Measurements from ENCODE around the gene NUDC.

The NUDC gene

GRCh38 chr1:26949266-26949925 lies 27.9 kb downstream of the NUDC start:
- in situ Hi-C loops (cut with MboI; ENCODE audit: low sequenced_read_pairs), result no loop called here

GRCh38 chr1:26949926-26950319 lies 28.4 kb downstream of the NUDC start:
- in situ Hi-C loops (cut with MboI; ENCODE audit: low sequenced_read_pairs), result no loop called here

GRCh38 chr1:26950602-26951001 lies 29.1 kb downstream of the NUDC start:
- in situ Hi-C loops (cut with MboI; ENCODE audit: low sequenced_read_pairs), result no loop called here

DNA sequence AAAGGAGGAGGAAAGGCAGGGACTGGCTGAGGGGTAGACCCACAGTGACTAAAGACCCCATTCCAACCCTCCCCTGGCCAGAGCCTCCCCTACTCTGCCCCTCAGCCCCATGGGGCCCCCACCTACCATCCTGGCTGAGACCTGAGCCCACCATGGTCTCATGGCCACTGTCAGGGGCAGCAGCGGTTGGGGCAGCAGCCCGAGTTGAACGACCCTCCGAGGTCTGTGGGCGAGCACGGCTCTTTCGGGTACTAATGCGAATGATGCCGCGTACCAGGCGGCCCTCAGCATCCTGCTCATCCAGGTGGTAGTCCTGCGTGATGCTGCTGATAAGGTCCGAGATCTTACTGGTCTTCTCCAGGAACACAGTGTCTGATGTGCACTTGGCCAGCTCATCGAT lies 29.7 kb downstream of the NUDC start:
- in situ Hi-C loops (cut with MboI; ENCODE audit: low sequenced_read_pairs), result no loop called here

GRCh38 chr1:26951821-26952497 lies 30.4 kb downstream of the NUDC start:
- in situ Hi-C loops (cut with MboI; ENCODE audit: low sequenced_read_pairs), result no loop called here

- in situ Hi-C loops (cut with MboI; ENCODE audit: low sequenced_read_pairs), result no loop called here
Measured at GRCh38 chr1:26953374-26953773, 31.8 kb downstream of the NUDC start.

GRCh38 chr1:26956321-26956720 lies 34.8 kb downstream of the NUDC start:
- in situ Hi-C loops (cut with MboI; ENCODE audit: low sequenced_read_pairs), result no loop called here

- in situ Hi-C loops (cut with MboI; ENCODE audit: low sequenced_read_pairs), result no loop called here
Measured at GRCh38 chr1:26957306-26957705, 35.8 kb downstream of the NUDC start.

DNA sequence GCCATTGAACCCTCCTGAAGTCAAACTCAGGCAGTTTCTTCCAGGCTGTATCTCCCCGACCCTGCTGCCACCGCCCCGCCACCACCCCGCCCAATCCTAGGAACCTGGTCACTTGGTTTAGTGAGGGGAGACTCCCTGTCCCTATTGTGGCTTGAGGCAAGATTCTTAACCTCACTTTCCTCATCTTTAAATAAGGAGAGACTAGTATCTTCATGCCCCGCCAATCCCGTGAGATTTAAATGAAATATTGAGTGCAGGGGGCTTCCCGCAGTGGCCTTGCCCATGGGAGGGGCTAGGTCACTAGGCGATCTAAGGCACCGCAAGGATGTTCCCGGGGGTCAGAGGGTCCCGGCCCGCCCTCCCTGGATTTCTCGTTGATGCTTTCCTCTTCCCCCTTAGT lies 37.7 kb downstream of the NUDC start:
- in situ Hi-C loops (cut with MboI; ENCODE audit: low sequenced_read_pairs), result no loop called here

DNA sequence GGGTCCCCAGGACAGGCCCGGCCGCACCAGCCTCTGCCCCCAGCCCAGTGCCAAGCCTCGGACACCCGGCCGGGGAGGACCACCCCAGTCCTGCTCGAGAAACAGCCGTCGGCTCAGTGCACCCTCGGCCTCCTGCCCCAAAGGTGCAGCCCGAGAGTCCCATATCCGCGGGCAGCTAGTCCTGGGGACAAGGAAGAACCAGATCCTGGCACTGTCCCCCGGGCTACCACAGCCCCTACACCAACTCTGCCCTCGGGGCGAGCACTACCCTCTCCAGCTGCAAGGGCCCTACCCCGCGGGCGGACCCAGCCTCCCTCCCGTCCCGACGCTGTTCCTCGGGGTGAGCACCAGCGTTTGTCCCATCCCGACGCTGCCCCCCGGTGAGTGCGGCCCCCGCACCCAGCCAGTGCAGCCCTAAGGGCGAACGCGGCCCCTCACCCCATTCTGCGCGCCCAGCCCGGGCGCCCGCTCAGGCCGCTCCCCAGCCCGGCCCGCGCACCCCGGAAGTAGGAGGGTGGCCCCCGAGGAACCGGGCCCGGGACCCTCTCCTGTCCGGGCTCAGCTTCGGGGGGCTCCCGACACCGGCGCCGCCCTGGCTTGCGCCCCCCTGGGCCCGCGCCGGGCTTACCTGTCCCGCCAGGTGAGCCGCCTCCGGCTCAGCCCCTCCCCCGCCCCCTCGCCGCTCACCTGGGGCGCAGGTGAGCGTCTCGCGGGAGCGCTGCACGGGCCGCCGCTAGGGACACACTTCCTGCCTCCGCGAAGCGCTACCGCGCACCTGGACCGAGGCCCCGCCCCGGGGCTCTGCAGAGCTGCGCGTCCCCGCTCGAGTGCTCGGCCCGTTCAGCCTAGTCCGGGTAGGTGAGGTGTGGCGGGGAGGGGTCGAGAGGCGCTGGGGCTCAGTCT lies 38.4 kb downstream of the NUDC start, which contains the start of gene KDF1:
KDF1 (minus strand) TSS at position 747 of the 903 bp plus-strand sequence. CDS start 8,088 bp downstream, outside the sequence.
- in situ Hi-C loops (cut with MboI; ENCODE audit: low sequenced_read_pairs), result no loop called here

DNA sequence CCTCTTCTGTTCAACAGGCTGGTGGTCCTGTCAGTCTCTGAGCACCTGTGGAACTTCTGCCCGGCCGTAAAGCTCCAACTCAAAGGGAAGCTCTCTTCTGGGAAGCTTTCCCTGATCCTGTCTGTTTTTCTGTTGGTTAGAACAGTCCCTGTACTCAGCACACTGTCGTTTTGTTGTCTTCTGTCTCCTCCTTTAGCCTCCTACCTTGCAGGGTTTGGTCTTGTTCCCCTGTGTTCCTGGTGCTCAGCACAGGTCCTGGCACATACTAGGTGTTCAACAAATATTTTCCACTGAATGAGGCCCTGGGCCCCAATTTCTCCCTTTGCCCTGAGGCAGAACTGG lies 39.1 kb downstream of the NUDC start:
- in situ Hi-C loops (cut with MboI; ENCODE audit: low sequenced_read_pairs), result no loop called here

GRCh38 chr1:26961826-26962225 lies 40.3 kb downstream of the NUDC start:
- in situ Hi-C loops (cut with MboI; ENCODE audit: low sequenced_read_pairs), result no loop called here

GRCh38 chr1:26965213-26965612 lies 43.7 kb downstream of the NUDC start:
- in situ Hi-C loops (cut with MboI; ENCODE audit: low sequenced_read_pairs), result no loop called here

DNA sequence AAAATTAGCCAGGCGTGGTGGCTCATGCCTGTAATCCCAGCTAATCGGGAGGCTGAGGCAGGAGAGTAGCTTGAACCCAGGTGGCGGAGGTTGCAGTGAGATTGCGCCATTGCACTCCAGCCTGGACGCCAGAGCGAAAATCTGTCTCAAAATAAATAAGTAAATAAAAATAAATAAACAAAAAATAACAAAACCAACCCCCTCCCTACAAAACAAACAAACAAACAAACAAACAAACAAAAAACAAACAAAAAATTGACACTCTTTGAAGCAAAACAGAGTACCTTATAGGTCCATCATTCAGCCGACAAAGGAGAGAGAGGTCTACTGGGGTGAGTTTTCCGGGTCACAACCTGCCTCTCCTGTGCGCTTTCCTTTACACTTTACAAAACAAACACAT lies 44.1 kb downstream of the NUDC start:
- in situ Hi-C loops (cut with MboI; ENCODE audit: low sequenced_read_pairs), result no loop called here

GRCh38 chr1:26970810-26971209 lies 49.3 kb downstream of the NUDC start:
- in situ Hi-C loops (cut with MboI; ENCODE audit: low sequenced_read_pairs), result no loop called here

- in situ Hi-C loops (cut with MboI; ENCODE audit: low sequenced_read_pairs), result no loop called here
Measured at GRCh38 chr1:26971590-26971989, 50.0 kb downstream of the NUDC start.

- in situ Hi-C loops (cut with MboI; ENCODE audit: low sequenced_read_pairs), result no loop called here
Measured at GRCh38 chr1:26972390-26972789, 50.8 kb downstream of the NUDC start.

DNA sequence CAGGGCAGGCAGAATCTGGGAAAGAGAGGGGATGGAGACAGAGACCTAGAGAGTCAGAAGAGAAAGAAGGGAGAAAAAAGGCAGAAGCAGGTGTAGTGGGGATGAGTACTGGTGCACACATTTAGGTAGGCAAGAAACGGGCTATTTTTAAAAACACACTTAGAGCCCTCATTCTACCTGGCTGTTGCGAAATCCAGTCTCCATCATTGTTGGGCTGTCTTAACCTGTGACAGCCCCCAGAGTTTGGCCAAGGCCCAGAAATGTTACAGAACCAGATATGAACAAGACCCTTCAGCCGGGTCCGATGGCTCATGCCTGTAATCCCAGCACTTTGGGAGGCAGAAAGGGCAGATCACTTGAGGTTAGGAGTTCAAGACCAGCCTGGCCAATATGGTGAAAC lies 51.3 kb downstream of the NUDC start:
- in situ Hi-C loops (cut with MboI; ENCODE audit: low sequenced_read_pairs), result no loop called here

DNA sequence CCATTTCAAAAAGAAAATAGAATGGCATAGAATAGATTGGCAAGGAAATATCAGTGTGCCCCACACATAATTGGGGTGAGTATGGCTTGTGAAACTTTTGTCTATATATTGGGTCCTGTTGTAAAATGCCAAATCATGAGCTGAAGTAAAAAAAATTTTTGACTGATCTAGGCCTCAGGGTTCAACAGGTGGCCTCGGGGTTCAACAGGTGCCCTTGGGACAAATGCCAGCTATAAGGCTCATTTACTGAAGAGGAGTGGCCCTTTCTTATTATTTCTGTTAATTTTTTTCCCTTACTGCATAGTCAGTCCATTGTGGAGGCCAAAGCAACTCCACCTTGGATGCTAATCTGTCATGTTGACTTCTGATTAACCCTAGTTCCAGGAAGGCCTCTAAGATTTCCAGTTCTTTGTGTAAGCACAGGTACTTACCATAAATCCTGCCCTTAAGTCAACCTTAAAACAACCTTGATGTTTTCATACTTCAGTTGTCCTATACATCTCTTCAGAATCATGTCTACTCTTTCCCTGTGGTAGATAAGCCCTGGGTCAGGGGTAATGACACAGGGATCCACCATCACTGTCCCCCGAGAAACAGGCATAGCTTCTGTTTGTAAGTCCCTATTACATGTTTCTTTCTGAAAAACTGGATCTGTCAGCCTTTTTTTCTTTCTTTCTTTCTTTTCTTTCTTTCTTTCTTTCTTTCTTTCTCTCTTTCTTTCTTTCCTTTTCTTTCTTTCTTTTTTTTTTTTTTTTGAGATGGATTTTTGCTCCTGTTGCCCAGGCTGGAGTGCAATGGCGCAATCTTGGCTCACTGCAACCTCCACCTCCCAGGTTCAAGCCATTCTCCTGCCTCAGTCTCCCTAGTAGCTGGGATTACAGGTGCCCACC lies 55.3 kb downstream of the NUDC start:
- in situ Hi-C loops (cut with MboI; ENCODE audit: low sequenced_read_pairs), result no loop called here

- in situ Hi-C loops (cut with MboI; ENCODE audit: low sequenced_read_pairs), result no loop called here
Measured at GRCh38 chr1:26978901-26979300, 57.4 kb downstream of the NUDC start.
